ENCODE results near the gene OLFML2B. TPM values are rescaled to one million over a fixed set of nuclear protein-coding genes. Genes with fewer than 3 reads are reported as not detected.

OLFML2B gene
- polyA plus RNA-seq (2013, experiment 1 of 2): 2.4 TPM
- polyA plus RNA-seq (2013, experiment 2 of 2): 2.8 TPM

- peaks cover 1% of the 10 kb centered on the region for H3K4me1 ChIP-seq (ENCODE audit: control insufficient read depth, low read depth, low read length)
- H2BK120ac ChIP-seq (ENCODE audit: low read depth, low read length): no peak within 1 kb of the TSS
- peak; percentile 68 for DNase-seq
- no peaks in the 10 kb centered on the region for H3K36me3 ChIP-seq (ENCODE audit: control insufficient read depth, insufficient read depth, low read length)
- no CpG with 5 or more reads among the region's 85 CpGs for WGBS (ENCODE audit: extremely low coverage, insufficient coverage, low lambda C conversion rate)
- H2BK15ac ChIP-seq (replicated peaks; ENCODE audit: low read depth): no peak within 1 kb of the TSS
- H3K23ac ChIP-seq (ENCODE audit: low read length): no peak within 1 kb of the TSS
- H4K8ac ChIP-seq (ENCODE audit: low read depth, low read length): no peak within 1 kb of the TSS
- H3K79me1 ChIP-seq (ENCODE audit: low read length): no peaks in the 10 kb centered on the region
- no peak within 1 kb of the TSS for H3K27ac ChIP-seq (ENCODE audit: low read depth, low read length)
- no peaks in the 10 kb centered on the region for H3K79me2 ChIP-seq (ENCODE audit: control insufficient read depth, insufficient read depth, low read length)
- no peaks in the 10 kb centered on the region for H3K27me3 ChIP-seq (ENCODE audit: insufficient read depth, low read length, poor library complexity)
- H3K9ac ChIP-seq (ENCODE audit: low read length): peak within 1 kb of the TSS; percentile 64
- no peak within 1 kb of the TSS for H3K4ac ChIP-seq (ENCODE audit: low read depth, low read length)
- no peak within 1 kb of the TSS for H3K18ac ChIP-seq (ENCODE audit: low read length)
- H3K4me3 ChIP-seq (ENCODE audit: low read length): peak within 1 kb of the TSS; percentile 48
- H3K56ac ChIP-seq (ENCODE audit: low read length): peak within 1 kb of the TSS; percentile 87
- H2BK5ac ChIP-seq (ENCODE audit: low read length): no peak within 1 kb of the TSS
- H2AK5ac ChIP-seq (ENCODE audit: low read length): no peak within 1 kb of the TSS
- peak within 1 kb of the TSS; percentile 91 for H3K4me2 ChIP-seq (ENCODE audit: low read length)
- H4K5ac ChIP-seq (ENCODE audit: low read length): no peak within 1 kb of the TSS
Measured at GRCh38 chr1:162023547-162024501, at the start of gene OLFML2B. OLFML2B (minus strand) TSS chr1:162023869; CDS start chr1:162023430, 439 bp downstream.

GRCh38 chr1:162072740-162073139, 49.1 kb upstream of the OLFML2B start:
- H3K4me1 ChIP-seq (ENCODE audit: control insufficient read depth, low read depth, low read length): peaks cover 6% of the 10 kb centered on the region
- H2BK120ac ChIP-seq (ENCODE audit: low read depth, low read length): no peak overlapping the region
- peaks cover 35% of the 10 kb centered on the region for H3K79me2 ChIP-seq (ENCODE audit: control insufficient read depth, insufficient read depth, low read length)
- no CpG with 5 or more reads among the region's 3 CpGs for WGBS (ENCODE audit: extremely low coverage, insufficient coverage, low lambda C conversion rate)
- peaks cover 9% of the 10 kb centered on the region for H3K79me1 ChIP-seq (ENCODE audit: low read length)
- no peaks in the 10 kb centered on the region for H3K36me3 ChIP-seq (ENCODE audit: control insufficient read depth, insufficient read depth, low read length)
- H3K56ac ChIP-seq (ENCODE audit: low read length): no peak overlapping the region
- no peak overlapping the region for H4K5ac ChIP-seq (ENCODE audit: low read length)
- H2BK15ac ChIP-seq (replicated peaks; ENCODE audit: low read depth): no peak overlapping the region
- no peak overlapping the region for H3K4me2 ChIP-seq (ENCODE audit: low read length)
- no peak overlapping the region for H3K27ac ChIP-seq (ENCODE audit: low read depth, low read length)
- H3K27me3 ChIP-seq (ENCODE audit: insufficient read depth, low read length, poor library complexity): no peaks in the 10 kb centered on the region
- no peak overlapping the region for H2AK5ac ChIP-seq (ENCODE audit: low read length)
- no peak overlapping the region for H3K4ac ChIP-seq (ENCODE audit: low read depth, low read length)
- H2BK5ac ChIP-seq (ENCODE audit: low read length): no peak overlapping the region
- H3K9ac ChIP-seq (ENCODE audit: low read length): no peak overlapping the region
- H3K18ac ChIP-seq (ENCODE audit: low read length): no peak overlapping the region
- H3K23ac ChIP-seq (ENCODE audit: low read length): no peak overlapping the region
- DNase-seq: no peak
- no peak overlapping the region for H3K4me3 ChIP-seq (ENCODE audit: low read length)
- H4K8ac ChIP-seq (ENCODE audit: low read depth, low read length): no peak overlapping the region

GRCh38 chr1:162070825-162071224, 47.2 kb upstream of the OLFML2B start:
- Histone ChIP-seq H4K8ac (ENCODE audit: low read depth, low read length) (no peak overlapping the region), H3K56ac (ENCODE audit: low read length) (no peak overlapping the region), H4K5ac (ENCODE audit: low read length) (no peak overlapping the region), H3K79me2 (ENCODE audit: control insufficient read depth, insufficient read depth, low read length) (peaks cover 30% of the 10 kb centered on the region), H3K4me1 (ENCODE audit: control insufficient read depth, low read depth, low read length) (peaks cover 6% of the 10 kb centered on the region), H3K27ac (ENCODE audit: low read depth, low read length) (peak overlapping the region; percentile 9), H3K27me3 (ENCODE audit: insufficient read depth, low read length, poor library complexity) (no peaks in the 10 kb centered on the region), H3K4ac (ENCODE audit: low read depth, low read length) (no peak overlapping the region), H3K9ac (ENCODE audit: low read length) (peak overlapping the region; percentile 63), H2BK15ac (replicated peaks; ENCODE audit: low read depth) (no peak overlapping the region), H3K79me1 (ENCODE audit: low read length) (peaks cover 6% of the 10 kb centered on the region), H3K18ac (ENCODE audit: low read length) (no peak overlapping the region), H3K4me3 (ENCODE audit: low read length) (peak overlapping the region; percentile 65), H2BK5ac (ENCODE audit: low read length) (no peak overlapping the region), H3K36me3 (ENCODE audit: control insufficient read depth, insufficient read depth, low read length) (no peaks in the 10 kb centered on the region), H3K4me2 (ENCODE audit: low read length) (peak overlapping the region; percentile 79), H2BK120ac (ENCODE audit: low read depth, low read length) (no peak overlapping the region), H2AK5ac (ENCODE audit: low read length) (peak overlapping the region; percentile 18), H3K23ac (ENCODE audit: low read length) (no peak overlapping the region)
- no CpG with 5 or more reads among the region's 7 CpGs for WGBS (ENCODE audit: extremely low coverage, insufficient coverage, low lambda C conversion rate)
- peak; percentile 78 for DNase-seq

GRCh38 chr1:162070094-162070748, 46.6 kb upstream of the OLFML2B start:
- Histone ChIP-seq H3K4ac (ENCODE audit: low read depth, low read length) (no peak overlapping the region), H3K9ac (ENCODE audit: low read length) (peak overlapping the region; percentile 63), H4K8ac (ENCODE audit: low read depth, low read length) (no peak overlapping the region), H3K18ac (ENCODE audit: low read length) (peak overlapping the region; percentile 13), H2BK120ac (ENCODE audit: low read depth, low read length) (no peak overlapping the region), H3K27ac (ENCODE audit: low read depth, low read length) (peak overlapping the region; percentile 36), H4K5ac (ENCODE audit: low read length) (no peak overlapping the region), H2AK5ac (ENCODE audit: low read length) (no peak overlapping the region), H3K4me1 (ENCODE audit: control insufficient read depth, low read depth, low read length) (peaks cover 6% of the 10 kb centered on the region), H3K23ac (ENCODE audit: low read length) (peak overlapping the region; percentile 81), H3K79me1 (ENCODE audit: low read length) (peaks cover 5% of the 10 kb centered on the region), H3K79me2 (ENCODE audit: control insufficient read depth, insufficient read depth, low read length) (peaks cover 27% of the 10 kb centered on the region), H3K36me3 (ENCODE audit: control insufficient read depth, insufficient read depth, low read length) (no peaks in the 10 kb centered on the region), H3K4me2 (ENCODE audit: low read length) (peak overlapping the region; percentile 79), H3K56ac (ENCODE audit: low read length) (peak overlapping the region; percentile 90), H2BK15ac (replicated peaks; ENCODE audit: low read depth) (no peak overlapping the region), H2BK5ac (ENCODE audit: low read length) (no peak overlapping the region), H3K27me3 (ENCODE audit: insufficient read depth, low read length, poor library complexity) (no peaks in the 10 kb centered on the region), H3K4me3 (ENCODE audit: low read length) (peak overlapping the region; percentile 65)
- peak; percentile 83 for DNase-seq
- WGBS (ENCODE audit: extremely low coverage, insufficient coverage, low lambda C conversion rate): no CpG with 5 or more reads among the region's 29 CpGs

DNA sequence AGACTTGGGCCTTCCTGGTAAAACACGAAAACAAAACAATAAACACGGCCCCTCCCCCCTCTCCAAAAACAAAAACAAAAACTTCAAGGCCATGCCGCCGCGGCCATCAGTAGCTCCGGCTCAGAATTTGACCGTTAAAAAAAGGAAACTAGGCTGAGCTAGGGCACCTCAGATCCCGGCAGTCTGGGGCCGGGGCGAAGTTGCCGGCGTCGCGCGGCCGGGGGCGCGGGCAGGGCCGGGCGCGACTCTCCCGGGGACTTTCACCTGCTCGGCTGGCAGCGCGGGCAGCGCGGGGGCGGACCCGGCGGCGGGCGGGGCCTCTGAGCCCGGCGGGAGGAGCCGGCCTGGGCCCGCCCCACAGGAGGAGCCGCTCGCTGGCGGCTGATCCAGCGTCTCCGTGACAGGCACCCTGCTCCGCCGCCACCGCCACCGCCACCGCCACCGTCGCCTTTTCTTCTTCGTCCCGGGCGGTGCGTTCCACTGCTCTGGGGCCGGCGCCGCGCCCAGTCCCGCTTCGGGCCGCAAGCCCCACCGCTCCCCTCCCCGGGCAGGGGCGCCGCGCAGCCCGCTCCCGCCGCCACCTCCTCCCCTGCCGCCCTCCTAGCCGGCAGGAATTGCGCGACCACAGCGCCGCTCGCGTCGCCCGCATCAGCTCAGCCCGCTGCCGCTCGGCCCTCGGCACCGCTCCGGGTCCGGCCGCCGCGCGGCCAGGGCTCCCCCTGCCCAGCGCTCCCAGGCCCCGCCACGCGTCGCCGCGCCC, 45.8 kb upstream of the OLFML2B start, which contains the start of gene NOS1AP:
Gene NOS1AP, plus strand, starts transcription at position 358 of the 760 bp plus-strand sequence. CDS start 487 bp downstream, outside the sequence.
- H2AK5ac ChIP-seq (ENCODE audit: low read length): no peak within 1 kb of the TSS
- H3K23ac ChIP-seq (ENCODE audit: low read length): peak within 1 kb of the TSS; percentile 81
- H3K18ac ChIP-seq (ENCODE audit: low read length): peak within 1 kb of the TSS; percentile 57
- peaks cover 6% of the 10 kb centered on the region for H3K4me1 ChIP-seq (ENCODE audit: control insufficient read depth, low read depth, low read length)
- H3K4ac ChIP-seq (ENCODE audit: low read depth, low read length): no peak within 1 kb of the TSS
- peaks cover 25% of the 10 kb centered on the region for H3K79me2 ChIP-seq (ENCODE audit: control insufficient read depth, insufficient read depth, low read length)
- H3K79me1 ChIP-seq (ENCODE audit: low read length): peaks cover 5% of the 10 kb centered on the region
- peak within 1 kb of the TSS; percentile 36 for H3K27ac ChIP-seq (ENCODE audit: low read depth, low read length)
- no peak within 1 kb of the TSS for H4K8ac ChIP-seq (ENCODE audit: low read depth, low read length)
- no peak within 1 kb of the TSS for H2BK5ac ChIP-seq (ENCODE audit: low read length)
- no peaks in the 10 kb centered on the region for H3K27me3 ChIP-seq (ENCODE audit: insufficient read depth, low read length, poor library complexity)
- WGBS (ENCODE audit: extremely low coverage, insufficient coverage, low lambda C conversion rate): no CpG with 5 or more reads among the region's 95 CpGs
- peak within 1 kb of the TSS; percentile 90 for H3K56ac ChIP-seq (ENCODE audit: low read length)
- H2BK120ac ChIP-seq (ENCODE audit: low read depth, low read length): no peak within 1 kb of the TSS
- no peaks in the 10 kb centered on the region for H3K36me3 ChIP-seq (ENCODE audit: control insufficient read depth, insufficient read depth, low read length)
- peak within 1 kb of the TSS; percentile 63 for H3K9ac ChIP-seq (ENCODE audit: low read length)
- H3K4me3 ChIP-seq (ENCODE audit: low read length): peak within 1 kb of the TSS; percentile 65
- DNase-seq: peak; percentile 87
- H3K4me2 ChIP-seq (ENCODE audit: low read length): peak within 1 kb of the TSS; percentile 79
- H4K5ac ChIP-seq (ENCODE audit: low read length): no peak within 1 kb of the TSS
- H2BK15ac ChIP-seq (replicated peaks; ENCODE audit: low read depth): peak within 1 kb of the TSS; percentile 75

Measured in mesendoderm (in vitro differentiated cells).